ENCODE measurements around the gene WDR64. TPM values are rescaled to one million over a fixed set of nuclear protein-coding genes. Genes with fewer than 3 reads are reported as not detected.

Gene WDR64
- total and polyA plus RNA-seq, 8 donors: not detected

DNA sequence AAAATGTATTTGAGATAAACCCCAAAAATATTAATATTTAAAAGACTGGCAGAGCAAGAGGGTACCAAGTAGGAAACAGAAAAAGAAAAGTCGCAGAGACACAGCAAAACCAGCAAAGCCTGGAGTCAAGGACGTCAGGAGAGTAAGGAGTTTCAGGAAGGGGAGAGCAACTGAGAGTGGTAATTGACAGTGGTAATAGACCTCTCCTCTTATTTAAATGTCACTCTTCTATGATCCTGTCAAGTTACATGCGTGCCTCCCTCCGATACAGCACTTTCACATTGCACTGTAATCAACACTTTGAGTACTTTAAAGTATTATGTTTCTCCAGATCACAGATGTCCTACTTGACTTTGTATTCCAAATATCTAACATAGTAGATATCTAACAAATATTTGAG, 113.3 kb downstream of the WDR64 start:
- no peak for ATAC-seq
- no peak overlapping the region for H3K4me3 ChIP-seq
- no peak for FAIRE-seq
- no peaks in the 10 kb centered on the region for H3K36me3 ChIP-seq
- H3K9me3 ChIP-seq: no peaks in the 10 kb centered on the region
- H3K27me3 ChIP-seq: no peaks in the 10 kb centered on the region
- no peak for DNase-seq
- H3K27ac ChIP-seq: no peak overlapping the region
- intact Hi-C loops (cut with DNase I): no loop called here
- WGBS, 2 donors: 48 to 58% methylated on average over 4 of the region's 4 CpGs
- TF ChIP-seq, protein P1, sequence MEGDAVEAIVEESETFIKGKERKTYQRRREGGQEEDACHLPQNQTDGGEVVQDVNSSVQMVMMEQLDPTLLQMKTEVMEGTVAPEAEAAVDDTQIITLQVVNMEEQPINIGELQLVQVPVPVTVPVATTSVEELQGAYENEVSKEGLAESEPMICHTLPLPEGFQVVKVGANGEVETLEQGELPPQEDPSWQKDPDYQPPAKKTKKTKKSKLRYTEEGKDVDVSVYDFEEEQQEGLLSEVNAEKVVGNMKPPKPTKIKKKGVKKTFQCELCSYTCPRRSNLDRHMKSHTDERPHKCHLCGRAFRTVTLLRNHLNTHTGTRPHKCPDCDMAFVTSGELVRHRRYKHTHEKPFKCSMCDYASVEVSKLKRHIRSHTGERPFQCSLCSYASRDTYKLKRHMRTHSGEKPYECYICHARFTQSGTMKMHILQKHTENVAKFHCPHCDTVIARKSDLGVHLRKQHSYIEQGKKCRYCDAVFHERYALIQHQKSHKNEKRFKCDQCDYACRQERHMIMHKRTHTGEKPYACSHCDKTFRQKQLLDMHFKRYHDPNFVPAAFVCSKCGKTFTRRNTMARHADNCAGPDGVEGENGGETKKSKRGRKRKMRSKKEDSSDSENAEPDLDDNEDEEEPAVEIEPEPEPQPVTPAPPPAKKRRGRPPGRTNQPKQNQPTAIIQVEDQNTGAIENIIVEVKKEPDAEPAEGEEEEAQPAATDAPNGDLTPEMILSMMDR (IDR thresholded peaks at IDR 0.05): no peak
- no peaks in the 10 kb centered on the region for H3K4me1 ChIP-seq

DNA sequence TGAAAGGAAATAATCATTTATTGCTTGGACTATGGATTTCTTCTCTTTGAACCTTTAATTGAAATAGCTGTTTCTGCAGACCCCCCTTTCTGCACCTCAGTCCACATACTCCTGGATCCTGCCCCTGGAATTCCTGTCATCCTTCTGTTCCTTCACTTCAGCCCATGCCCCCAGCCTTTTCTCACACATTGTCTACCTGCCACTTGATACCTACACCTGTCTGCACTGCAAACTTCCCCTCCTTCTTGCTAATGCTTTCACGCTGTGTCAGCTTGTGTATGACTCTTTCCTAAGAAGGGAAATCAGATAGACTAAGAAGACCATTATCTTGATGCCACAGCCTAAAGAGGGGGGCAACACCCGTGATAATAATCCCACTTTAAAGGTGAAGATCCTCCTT, 115.7 kb downstream of the WDR64 start:
- FAIRE-seq: no peak
- 19 to 32% methylated on average over 2 of the region's 2 CpGs for WGBS, 2 donors
- intact Hi-C loops (cut with DNase I): no loop called here

DNA sequence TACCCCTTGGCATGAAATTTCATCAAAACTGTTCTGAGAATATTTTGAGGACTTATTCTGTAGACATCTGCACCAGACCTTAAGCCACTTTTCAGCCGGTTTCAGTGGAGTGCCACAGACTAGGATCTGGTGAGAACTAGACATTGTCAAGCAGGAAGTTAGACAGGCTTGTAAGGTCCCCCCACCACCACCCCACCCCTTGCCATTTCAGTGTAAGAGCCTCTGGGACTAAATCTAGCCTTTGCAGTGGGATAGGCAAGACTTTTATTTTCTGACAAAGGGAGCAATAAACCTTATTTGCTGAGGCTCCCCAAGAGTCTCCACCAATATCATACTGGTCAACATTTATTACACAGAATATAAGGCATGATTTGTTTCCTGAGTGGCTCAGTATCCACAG, 118.0 kb downstream of the WDR64 start:
- ATAC-seq: no peak
- DNase-seq: no peak
- TF ChIP-seq, protein P1 (IDR thresholded peaks at IDR 0.05): no peak

More for the DNA sequence above, 115.7 kb downstream of the WDR64 start:
- Histone ChIP-seq H3K4me3 (no peak overlapping the region), H3K9me3 (no peaks in the 10 kb centered on the region), H3K4me1 (no peaks in the 10 kb centered on the region), H3K27me3 (no peaks in the 10 kb centered on the region), H3K36me3 (no peaks in the 10 kb centered on the region), H3K27ac (no peak overlapping the region)
- TF ChIP-seq, protein P1 (IDR thresholded peaks at IDR 0.05): no peak
- ATAC-seq: no peak
- DNase-seq: no peak

DNA sequence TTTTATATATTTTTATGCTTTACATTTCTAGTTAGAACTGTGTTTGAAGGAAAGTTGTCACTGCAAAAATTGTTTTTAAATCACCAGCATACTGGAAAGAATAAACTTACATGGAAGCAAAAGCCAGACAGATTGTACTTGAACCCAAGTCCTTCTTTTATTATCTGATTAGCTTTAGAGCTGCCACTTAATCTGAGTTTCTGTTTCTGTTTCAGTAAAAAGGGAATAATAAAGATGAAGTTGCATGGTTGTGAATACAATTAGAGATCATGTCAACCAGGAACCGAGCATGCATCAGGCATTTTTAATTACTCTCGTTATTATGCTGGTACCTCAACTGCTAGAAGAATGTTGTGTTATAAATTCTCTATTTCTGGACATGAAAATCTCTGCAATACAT, 119.0 kb downstream of the WDR64 start:
- H3K27me3 ChIP-seq: no peaks in the 10 kb centered on the region
- WGBS, 2 donors: 80 to 85% methylated on average over 2 of the region's 2 CpGs
- DNase-seq (no peak), ATAC-seq (no peak), FAIRE-seq (no peak)
- no peak overlapping the region for H3K27ac ChIP-seq
- TF ChIP-seq, protein P1 (IDR thresholded peaks at IDR 0.05): no peak
- H3K4me1 ChIP-seq: no peaks in the 10 kb centered on the region
- no peak overlapping the region for H3K4me3 ChIP-seq
- intact Hi-C loops (cut with DNase I): no loop called here
- H3K9me3 ChIP-seq: no peaks in the 10 kb centered on the region
- H3K36me3 ChIP-seq: no peaks in the 10 kb centered on the region

More for the DNA sequence above, 118.0 kb downstream of the WDR64 start:
- Histone ChIP-seq H3K36me3 (no peaks in the 10 kb centered on the region), H3K4me1 (no peaks in the 10 kb centered on the region), H3K9me3 (no peaks in the 10 kb centered on the region), H3K4me3 (no peak overlapping the region), H3K27ac (no peak overlapping the region), H3K27me3 (no peaks in the 10 kb centered on the region)
- 8 to 33% methylated on average over 1 of the region's 1 CpG for WGBS, 2 donors
- intact Hi-C loops (cut with DNase I): no loop called here
- FAIRE-seq: no peak

DNA sequence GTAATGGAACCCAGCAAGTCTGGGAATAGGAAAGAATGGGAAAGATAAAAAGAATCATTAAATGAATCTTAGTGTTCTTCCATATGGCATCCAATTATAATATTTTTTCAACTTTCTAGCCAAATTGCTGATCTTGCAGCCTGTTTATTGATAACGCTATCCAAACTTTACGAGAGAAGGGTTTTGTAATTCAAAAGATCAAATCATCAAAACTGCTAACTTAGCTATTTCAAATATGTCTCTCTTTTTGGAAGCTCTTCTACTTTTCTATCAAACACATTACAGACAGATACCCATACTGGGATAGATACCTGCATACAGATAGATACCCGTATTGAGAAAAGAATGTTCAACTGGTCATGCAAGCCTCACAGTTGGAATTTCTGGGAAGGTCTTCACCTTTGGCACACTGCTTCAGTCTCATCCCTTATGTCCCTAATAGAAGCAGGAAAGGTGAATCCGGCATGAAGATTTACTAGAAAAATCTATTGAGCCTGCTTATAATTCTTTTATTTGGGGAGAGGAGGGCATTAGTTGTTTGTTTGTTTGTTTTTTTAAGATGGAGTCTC, 120.9 kb downstream of the WDR64 start:
- Histone ChIP-seq H3K4me3 (no peak overlapping the region), H3K36me3 (no peaks in the 10 kb centered on the region), H3K27me3 (no peaks in the 10 kb centered on the region), H3K9me3 (no peaks in the 10 kb centered on the region), H3K4me1 (no peaks in the 10 kb centered on the region), H3K27ac (no peak overlapping the region)
- ATAC-seq: no peak
- TF ChIP-seq, protein P1 (IDR thresholded peaks at IDR 0.05): no peak
- FAIRE-seq: no peak
- 90 to 92% methylated on average over 4 of the region's 4 CpGs for WGBS, 2 donors
- no peak for DNase-seq
- intact Hi-C loops (cut with DNase I): no loop called here

All from pancreas (tissue), 10 donors.